Fibroblast of lung (primary cell): Measurements from ENCODE around the gene ING3. TPM values are rescaled to one million over a fixed set of nuclear protein-coding genes. Genes with fewer than 3 reads are reported as not detected.

Source experiments
- DNase-seq, 2 donors: peaks; one replicate each; pipeline versions ENCODE4 v3.0.0 to v3.0.0-alpha.2; 2010; ENCODE audit warnings: low read depth in 2 of 2
- H2AFZ ChIP-seq: 2 replicates; pipeline ENCODE4 v1.5.1; 2012; ENCODE audit warnings: low read length, control low read depth, inconsistent platforms
- H3K27ac ChIP-seq: 2 replicates; pipeline ENCODE4 v1.5.1; 2011; ENCODE audit warnings: low read length, control low read depth; ENCODE audit not compliant: insufficient read depth
- H3K27me3 ChIP-seq: 2 replicates; pipeline ENCODE4 v1.5.1; 2011; ENCODE audit warnings: mild to moderate bottlenecking, low read length; ENCODE audit not compliant: control insufficient read depth, insufficient read depth
- H3K36me3 ChIP-seq: 2 replicates; pipeline ENCODE4 v1.5.1; 2011; ENCODE audit warnings: low read length; ENCODE audit not compliant: control insufficient read depth, insufficient read depth
- H3K4me1 ChIP-seq: 2 replicates; pipeline ENCODE4 v1.5.1; 2011; ENCODE audit warnings: low read length; ENCODE audit not compliant: control insufficient read depth, insufficient read depth; ENCODE audit errors: extremely low read depth
- H3K4me2 ChIP-seq: 2 replicates; pipeline ENCODE4 v1.5.1; 2011; ENCODE audit warnings: low read length, control low read depth; ENCODE audit not compliant: insufficient read depth; ENCODE audit errors: extremely low read depth
- H3K4me3 ChIP-seq, 4 experiments: fragments of 200-600 bp in 1 of 4; sonication (generic) in 1 of 4; replicated peaks in 1 of 4; 2 replicates each; pipeline ENCODE4 v1.5.1; 2011 to 2016; ENCODE audit warnings: low read length in 4 of 4, low read depth in 3 of 4, mild to moderate bottlenecking in 3 of 4, control low read depth in 2 of 4, inconsistent platforms in 1 of 4, mixed read lengths in 1 of 4; ENCODE audit not compliant: insufficient read depth in 1 of 4; ENCODE audit errors: control extremely low read depth in 1 of 4
- H3K79me2 ChIP-seq: 2 replicates; pipeline ENCODE4 v1.5.1; 2012; ENCODE audit warnings: mild to moderate bottlenecking, low read length, inconsistent platforms; ENCODE audit not compliant: control insufficient read depth, insufficient read depth
- H3K9ac ChIP-seq: 2 replicates; pipeline ENCODE4 v1.5.1; 2011; ENCODE audit warnings: mild to moderate bottlenecking, low read length, control low read depth; ENCODE audit not compliant: insufficient read depth
- H3K9me3 ChIP-seq: 2 replicates; pipeline ENCODE4 v1.5.1; 2012; ENCODE audit warnings: low read depth, low read length; ENCODE audit not compliant: control insufficient read depth, insufficient read depth
- H4K20me1 ChIP-seq: 2 replicates; pipeline ENCODE4 v1.5.1; 2011; ENCODE audit warnings: low read length; ENCODE audit not compliant: control insufficient read depth, insufficient read depth; ENCODE audit errors: extremely low read depth
- CTCF ChIP-seq, 2 donors: IDR thresholded peaks in 1 of 2; conservative IDR thresholded peaks in 1 of 2; 1 replicate in 1 of 2; 2 replicates in 1 of 2; pipeline ENCODE4 v1.5.1; 2011 to 2012; ENCODE audit warnings: low read length in 2 of 2, control low read depth in 1 of 2, inconsistent platforms in 1 of 2, low read depth in 1 of 2, mild to moderate bottlenecking in 1 of 2
- EZH2 ChIP-seq: IDR thresholded peaks from 2 replicates; pipeline ENCODE4 v1.5.1; 2012; ENCODE audit warnings: low read length, control low read depth, mild to moderate bottlenecking; ENCODE audit errors: missing control alignments
- polyA plus RNA-seq, 2 donors: library from polyadenylated mRNA; depleted of rRNA in 1 of 2; stranded (reverse) in 1 of 2; unstranded in 1 of 2; fragments of >200 nt; gene quantifications; 2 replicates each; pipeline ENCODE4 v1.2.1, GENCODE V29; 2011 to 2012; ENCODE audit warnings: missing spikeins in 1 of 2
- total RNA-seq: library from RNA; depleted of rRNA; stranded (reverse); fragments of >200 nt; gene quantifications from 2 replicates; pipeline ENCODE4 v1.2.1, GENCODE V29; 2014

ING3 gene
- total and polyA plus RNA-seq, 2 donors (not counting 1 experiment from before 2014, with no cell fraction given) = 16.6 to 17.5 TPM

DNA sequence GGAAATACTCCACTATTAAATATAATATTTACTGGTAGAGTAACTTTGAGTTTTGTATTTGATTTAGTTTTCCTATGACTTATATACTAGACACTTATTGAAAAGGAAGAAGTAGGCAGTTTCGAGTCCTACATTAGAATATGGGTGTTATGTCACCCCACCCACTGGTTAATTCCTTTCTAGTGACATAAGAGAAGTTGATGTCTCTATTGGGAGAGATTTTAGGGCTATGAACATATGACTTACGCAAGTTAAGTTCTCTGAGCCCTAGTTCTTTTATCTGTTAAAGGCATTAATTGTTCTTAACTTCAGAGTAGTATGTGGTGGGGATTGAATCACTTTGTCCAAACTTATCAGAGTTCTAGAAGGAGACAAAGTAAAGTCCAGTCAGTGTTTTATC is 68.4 kb downstream of the ING3 start:
- TF ChIP-seq EZH2 (no peak), CTCF (conservative IDR thresholded peaks at IDR 0.05 in 1 of 2, IDR thresholded peaks at IDR 0.05 in 1 of 2; ENCODE audit: low read depth in 1 of 2, low read length in 2 of 2) (no peak)
- H3K4me2 ChIP-seq = peak overlapping the region; percentile 17
- H3K27ac ChIP-seq = peak overlapping the region; percentile 30

DNA sequence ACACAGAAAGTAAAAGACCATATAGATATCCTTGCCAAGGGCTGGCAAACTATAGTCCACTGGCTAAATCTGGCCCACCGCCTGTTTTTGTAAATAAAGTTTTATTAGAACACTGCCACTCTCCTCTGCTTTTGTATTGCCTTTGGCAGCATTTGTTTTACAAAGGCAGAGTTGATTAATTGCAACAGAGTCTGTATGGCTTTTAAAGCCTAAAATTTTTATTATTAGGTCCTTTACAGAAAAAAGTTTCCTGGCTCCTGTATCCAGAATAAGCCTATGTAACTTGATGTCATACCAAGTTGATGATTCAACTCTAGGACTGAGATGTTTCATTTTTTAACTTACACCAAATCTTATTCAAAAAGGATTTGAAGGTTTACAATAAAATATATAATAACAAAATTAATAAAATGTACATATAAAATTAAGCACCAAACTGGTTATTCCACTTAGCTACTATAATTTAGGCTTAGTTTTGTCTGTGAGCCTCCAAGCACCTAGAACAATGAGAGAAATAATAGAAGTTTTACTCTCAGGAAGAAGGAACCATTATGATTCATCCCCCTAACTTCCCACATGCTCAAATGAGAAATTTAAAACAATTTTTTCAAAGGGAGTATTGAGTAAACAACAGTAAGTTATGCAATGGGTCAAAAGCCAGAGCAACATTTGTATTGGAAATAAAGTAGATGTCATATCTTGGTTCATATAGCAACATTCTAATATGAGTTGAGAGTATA is 69.8 kb downstream of the ING3 start:
- no peaks in the 10 kb centered on the region for H3K27me3 ChIP-seq
- no peaks in the 10 kb centered on the region for H3K36me3 ChIP-seq
- DNase-seq = peak; percentile 67 to 86
- peaks cover 25% of the 10 kb centered on the region for H3K79me2 ChIP-seq
- TF ChIP-seq EZH2 (no peak), CTCF (conservative IDR thresholded peaks at IDR 0.05 in 1 of 2, IDR thresholded peaks at IDR 0.05 in 1 of 2; ENCODE audit: low read depth in 1 of 2, low read length in 2 of 2) (no peak)
- no peak overlapping the region for H3K4me3 ChIP-seq
- no peak overlapping the region for H3K4me2 ChIP-seq
- H3K9ac ChIP-seq = no peak overlapping the region
- no peaks in the 10 kb centered on the region for H4K20me1 ChIP-seq
- no peak overlapping the region for H2AFZ ChIP-seq
- H3K27ac ChIP-seq = peak overlapping the region; percentile 25
- peaks cover 32% of the 10 kb centered on the region for H3K4me1 ChIP-seq
- H3K9me3 ChIP-seq = no peaks in the 10 kb centered on the region

More for the DNA sequence above, 68.4 kb downstream of the ING3 start:
- DNase-seq = peak; percentile 78 to 81
- H3K27me3 ChIP-seq = no peaks in the 10 kb centered on the region
- no peaks in the 10 kb centered on the region for H3K36me3 ChIP-seq
- H3K9me3 ChIP-seq = no peaks in the 10 kb centered on the region
- H3K4me1 ChIP-seq = peaks cover 29% of the 10 kb centered on the region
- no peak overlapping the region for H3K9ac ChIP-seq
- no peak overlapping the region for H2AFZ ChIP-seq
- no peaks in the 10 kb centered on the region for H4K20me1 ChIP-seq
- H3K79me2 ChIP-seq = peaks cover 26% of the 10 kb centered on the region
- no peak overlapping the region for H3K4me3 ChIP-seq

DNA sequence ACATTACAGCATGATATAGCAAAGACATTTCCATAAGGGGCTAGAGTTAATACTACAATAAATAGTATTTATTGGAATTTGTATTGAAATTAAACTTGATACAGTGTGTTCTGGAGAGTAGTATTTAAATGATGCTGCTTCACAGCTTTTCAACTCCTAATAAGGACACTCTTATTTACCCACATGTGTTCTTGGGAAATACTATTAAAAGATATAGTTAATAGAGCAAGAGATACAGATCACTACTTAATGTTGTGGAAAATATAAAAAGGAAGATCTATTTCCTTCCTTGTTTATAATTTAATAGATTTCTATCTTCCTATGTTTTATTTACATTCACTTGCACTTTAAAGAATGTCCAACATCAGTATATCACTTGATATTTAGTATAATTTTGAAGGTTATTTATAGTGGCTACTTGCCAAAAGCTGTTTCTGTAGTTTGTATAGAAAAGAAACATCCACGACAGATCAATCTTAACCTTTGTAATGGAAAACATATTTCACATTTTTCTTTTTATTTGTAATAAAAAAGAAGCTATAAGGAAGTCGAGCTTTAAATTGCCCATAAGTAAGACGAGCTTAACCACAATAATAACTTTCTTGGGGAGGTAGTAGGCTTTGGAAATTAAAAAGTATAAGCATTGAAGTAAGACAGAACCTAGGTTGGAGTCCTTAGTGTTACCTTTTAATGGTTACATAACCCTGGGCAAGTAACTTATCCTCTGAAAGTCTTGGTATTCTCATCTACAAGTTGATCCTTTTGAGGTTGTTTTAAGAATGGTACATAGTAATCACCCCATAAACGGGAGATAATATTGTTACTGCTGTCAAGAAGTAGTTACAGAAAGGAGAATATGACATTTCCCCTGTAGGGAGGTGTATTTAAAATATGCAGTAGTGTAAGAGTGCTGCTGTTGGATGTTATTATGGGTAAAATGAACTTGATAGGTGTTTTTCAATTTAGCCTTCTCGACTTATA is 70.7 kb downstream of the ING3 start:
- Histone ChIP-seq H3K9ac (no peak overlapping the region), H3K4me2 (no peak overlapping the region), H2AFZ (no peak overlapping the region), H3K4me3 (no peak overlapping the region), H3K4me1 (peaks cover 32% of the 10 kb centered on the region), H3K27ac (no peak overlapping the region), H3K36me3 (no peaks in the 10 kb centered on the region), H4K20me1 (no peaks in the 10 kb centered on the region), H3K9me3 (no peaks in the 10 kb centered on the region), H3K27me3 (no peaks in the 10 kb centered on the region), H3K79me2 (peaks cover 30% of the 10 kb centered on the region)
- TF ChIP-seq CTCF (conservative IDR thresholded peaks at IDR 0.05 in 1 of 2, IDR thresholded peaks at IDR 0.05 in 1 of 2; ENCODE audit: low read depth in 1 of 2, low read length in 2 of 2) (no peak), EZH2 (no peak)
- no peak for DNase-seq
